PC-9 (cell line): Measurements from ENCODE around the gene ARHGEF12. TPM values are rescaled to one million over a fixed set of nuclear protein-coding genes. Genes with fewer than 3 reads are reported as not detected.
A peak's percentile ranks its signal among the peaks of the same experiment; 100 is the strongest.

Experiments
- BruUV-seq: library from RNA; stranded (reverse); fragments of 400-500 nt; replicated peaks from 2 replicates; lab custom pipeline; 2021; lab: Mats Ljungman, UMichigan
- CTCF ChIA-PET: fragments of 300-600 bp; sonication (Branson Sonifier 250); formaldehyde crosslinking; loops from one replicate; lab custom pipeline; 2022; ENCODE audit warnings: antibody characterized with exemption; lab: Charles Lee
- POLR2A ChIA-PET: fragments of 300-600 bp; sonication (Branson Sonifier 250); formaldehyde crosslinking; loops from one replicate; lab custom pipeline; 2022; ENCODE audit warnings: antibody characterized with exemption; ENCODE audit not compliant: unreplicated experiment; lab: Charles Lee
- DNase-seq, 2 experiments: peaks; one replicate each; pipeline versions ENCODE4 v3.0.0 to v3.0.0-alpha.2; 2015 to 2022; ENCODE audit warnings: mixed read lengths in 1 of 2
- H2AFZ ChIP-seq: fragments of 200-600 bp; sonication (generic); 2 replicates; pipeline ENCODE4 v1.8.1; 2017; ENCODE audit warnings: antibody characterized with exemption
- H3F3A ChIP-seq: fragments of 200-600 bp; sonication (generic); 2 replicates; pipeline ENCODE4 v1.8.1; 2017; ENCODE audit warnings: antibody characterized with exemption, mild to moderate bottlenecking, low read depth; ENCODE audit not compliant: insufficient read depth
- H3K27ac ChIP-seq: fragments of 200-600 bp; sonication (generic); 2 replicates; pipeline ENCODE4 v1.6.1; 2016; ENCODE audit warnings: mixed run types
- H3K27me3 ChIP-seq: fragments of 200-600 bp; sonication (generic); 2 replicates; pipeline ENCODE4 v1.6.1; 2016; ENCODE audit warnings: low read depth, mixed run types; ENCODE audit not compliant: insufficient read depth
- H3K36me3 ChIP-seq: fragments of 200-600 bp; sonication (generic); 2 replicates; pipeline ENCODE4 v1.6.1; 2016; ENCODE audit warnings: low read depth, mixed run types
- H3K4me1 ChIP-seq: fragments of 200-600 bp; sonication (generic); replicated peaks from 2 replicates; pipeline ENCODE4 v1.6.1; 2016; ENCODE audit warnings: mixed run types; ENCODE audit not compliant: insufficient read depth
- H3K4me2 ChIP-seq: fragments of 200-600 bp; sonication (generic); 2 replicates; pipeline ENCODE4 v1.6.1; 2017; ENCODE audit warnings: mixed run types
- H3K4me3 ChIP-seq: fragments of 200-600 bp; sonication (generic); 2 replicates; pipeline ENCODE4 v1.6.1; 2016; ENCODE audit warnings: mixed run types
- H3K79me2 ChIP-seq: fragments of 200-600 bp; sonication (generic); 2 replicates; pipeline ENCODE4 v1.6.1; 2017; ENCODE audit warnings: low read depth, mixed run types
- H3K9me2 ChIP-seq: fragments of 200-600 bp; sonication (generic); 2 replicates; pipeline ENCODE4 v1.8.1; 2017; ENCODE audit warnings: mild to moderate bottlenecking; ENCODE audit not compliant: insufficient read depth
- H3K9me3 ChIP-seq: fragments of 200-600 bp; sonication (generic); 2 replicates; pipeline ENCODE4 v1.8.1; 2016; ENCODE audit warnings: low read depth; ENCODE audit not compliant: insufficient read depth
- H4K20me1 ChIP-seq: fragments of 200-600 bp; sonication (generic); 2 replicates; pipeline ENCODE4 v1.8.1; 2017; ENCODE audit not compliant: insufficient read depth
- EZH2 ChIP-seq: fragments of 200-600 bp; sonication (generic); IDR thresholded peaks from 2 replicates; pipeline ENCODE4 v1.8.0; 2017; ENCODE audit warnings: antibody characterized with exemption, low read depth
- intact Hi-C: fragments of 100-400 bp; cut with micrococcal nuclease; formaldehyde crosslinking; loops from one replicate; pipeline ENCODE4 v1.10.0; 2022; ENCODE audit not compliant: unreplicated experiment
- total RNA-seq: library from RNA; stranded (reverse); gene quantifications from 2 replicates; pipeline ENCODE4 v1.2.3, GENCODE V29; 2021
- TF ChIP-seq, protein P1 (sequence below): fragments of 200-600 bp; sonication (generic); conservative IDR thresholded peaks from 2 replicates; pipeline ENCODE4 v1.6.1; 2017; ENCODE audit warnings: mixed run types, antibody characterized with exemption, mild to moderate bottlenecking, moderate library complexity

ARHGEF12 gene
- total RNA-seq, 1 experiment from 2014 or later = 76.5 TPM

DNA sequence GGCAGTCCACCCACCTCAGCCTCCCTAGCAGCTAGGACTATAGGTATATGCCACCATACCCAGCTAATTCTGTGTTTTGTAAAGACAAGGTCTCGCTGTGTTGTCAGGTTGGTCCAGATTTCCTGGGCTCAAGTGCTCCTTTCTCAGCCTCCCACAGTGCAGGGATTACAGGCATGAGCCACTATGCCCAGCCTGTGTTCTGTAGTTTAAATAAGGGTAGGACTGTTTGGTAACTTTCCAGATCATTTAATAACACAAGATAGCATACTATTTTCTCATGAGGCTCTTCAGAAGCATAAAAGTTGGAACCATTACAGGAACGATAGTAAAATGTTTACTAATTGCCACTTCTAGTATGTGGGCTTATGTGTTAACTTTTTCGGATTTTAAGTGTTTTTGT is 137.3 kb downstream of the ARHGEF12 start:
- Histone ChIP-seq H4K20me1 (no peaks in the 10 kb centered on the region), H3K4me2 (no peak overlapping the region), H3K4me3 (no peak overlapping the region), H3K36me3 (peaks cover 40% of the 10 kb centered on the region), H3F3A (0 out of 2 replicates have a peak, but pooled peaks cover 3% of the 10 kb centered on the region), H3K79me2 (no peaks in the 10 kb centered on the region), H2AFZ (no peak overlapping the region), H3K27me3 (no peaks in the 10 kb centered on the region), H3K9me2 (no peaks in the 10 kb centered on the region), H3K4me1 (no peaks in the 10 kb centered on the region), H3K27ac (no peak overlapping the region), H3K9me3 (no peaks in the 10 kb centered on the region)
- POLR2A ChIA-PET = no interaction called here
- no TSS peak for BruUV-seq
- intact Hi-C loops = no loop called here
- DNase-seq = no peak
- TF ChIP-seq EZH2 = no peak
- TF ChIP-seq, protein P1, sequence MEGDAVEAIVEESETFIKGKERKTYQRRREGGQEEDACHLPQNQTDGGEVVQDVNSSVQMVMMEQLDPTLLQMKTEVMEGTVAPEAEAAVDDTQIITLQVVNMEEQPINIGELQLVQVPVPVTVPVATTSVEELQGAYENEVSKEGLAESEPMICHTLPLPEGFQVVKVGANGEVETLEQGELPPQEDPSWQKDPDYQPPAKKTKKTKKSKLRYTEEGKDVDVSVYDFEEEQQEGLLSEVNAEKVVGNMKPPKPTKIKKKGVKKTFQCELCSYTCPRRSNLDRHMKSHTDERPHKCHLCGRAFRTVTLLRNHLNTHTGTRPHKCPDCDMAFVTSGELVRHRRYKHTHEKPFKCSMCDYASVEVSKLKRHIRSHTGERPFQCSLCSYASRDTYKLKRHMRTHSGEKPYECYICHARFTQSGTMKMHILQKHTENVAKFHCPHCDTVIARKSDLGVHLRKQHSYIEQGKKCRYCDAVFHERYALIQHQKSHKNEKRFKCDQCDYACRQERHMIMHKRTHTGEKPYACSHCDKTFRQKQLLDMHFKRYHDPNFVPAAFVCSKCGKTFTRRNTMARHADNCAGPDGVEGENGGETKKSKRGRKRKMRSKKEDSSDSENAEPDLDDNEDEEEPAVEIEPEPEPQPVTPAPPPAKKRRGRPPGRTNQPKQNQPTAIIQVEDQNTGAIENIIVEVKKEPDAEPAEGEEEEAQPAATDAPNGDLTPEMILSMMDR = no peak
- CTCF ChIA-PET = no interaction called here

DNA sequence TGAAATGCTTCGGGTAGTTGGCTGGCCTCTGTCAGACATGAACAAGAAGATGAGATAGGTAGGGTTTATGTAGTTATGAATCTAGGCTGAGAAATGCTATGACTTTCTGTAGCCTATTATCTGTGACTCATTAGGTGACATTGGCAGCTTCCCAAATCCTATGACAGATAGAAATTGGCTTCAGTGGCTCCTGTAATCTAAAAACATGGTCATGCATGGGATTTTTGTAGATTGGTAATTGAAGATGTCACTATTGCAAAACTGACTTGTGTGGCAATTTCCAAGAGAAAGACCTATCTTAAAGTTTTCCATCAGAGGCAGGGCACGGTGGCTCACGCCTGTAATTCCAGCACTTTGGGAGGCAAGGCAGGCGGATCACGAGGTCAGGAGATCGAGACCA is 145.9 kb downstream of the ARHGEF12 start:
- Histone ChIP-seq H3K27ac (no peak overlapping the region), H3K79me2 (no peaks in the 10 kb centered on the region), H3K9me3 (no peaks in the 10 kb centered on the region), H3F3A (0 out of 2 replicates have a peak, but pooled peaks cover 7% of the 10 kb centered on the region), H3K4me1 (no peaks in the 10 kb centered on the region), H3K4me3 (no peak overlapping the region), H3K9me2 (no peaks in the 10 kb centered on the region), H3K27me3 (no peaks in the 10 kb centered on the region), H3K36me3 (peaks cover 25% of the 10 kb centered on the region), H4K20me1 (no peaks in the 10 kb centered on the region), H2AFZ (no peak overlapping the region), H3K4me2 (no peak overlapping the region)
- CTCF ChIA-PET = interaction anchor here (0.6 kb wide), 1 partner anchor 175 kb away, joined by 4 read pairs; no protein-coding TSS in a partner anchor
- DNase-seq = peak in 1 of 2 experiments; percentile 74
- TF ChIP-seq, protein P1 = no peak
- no peak for TF ChIP-seq EZH2
- POLR2A ChIA-PET = no interaction called here
- BruUV-seq = no TSS peak
- intact Hi-C loops = no loop called here

DNA sequence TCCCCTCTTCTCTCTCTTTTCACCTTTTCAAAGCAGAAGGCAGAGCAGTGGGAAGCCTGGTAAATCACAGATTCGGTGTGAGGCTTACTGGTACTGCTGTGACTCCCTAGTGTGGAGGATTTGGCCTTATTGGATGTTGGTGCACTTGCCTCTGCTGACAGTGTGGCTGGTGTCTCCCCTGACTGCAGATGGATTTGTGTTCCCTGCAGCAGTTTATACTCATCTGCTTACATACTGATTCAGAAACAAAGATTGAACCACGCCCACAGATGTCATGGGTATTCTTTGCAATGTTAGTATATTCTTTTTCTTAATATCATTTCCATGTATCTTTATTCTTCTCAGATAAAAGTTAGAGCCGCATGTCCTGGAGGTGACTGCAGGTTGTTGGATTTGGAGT is 148.5 kb downstream of the ARHGEF12 start:
- DNase-seq = no peak
- Histone ChIP-seq H3K27ac (no peak overlapping the region), H2AFZ (no peak overlapping the region), H4K20me1 (no peaks in the 10 kb centered on the region), H3K36me3 (peaks cover 13% of the 10 kb centered on the region; the same call in 1 of the 2 replicates), H3K4me1 (no peaks in the 10 kb centered on the region), H3K9me2 (no peaks in the 10 kb centered on the region), H3K9me3 (no peaks in the 10 kb centered on the region), H3F3A (0 out of 2 replicates have a peak, but pooled peaks cover 7% of the 10 kb centered on the region), H3K27me3 (no peaks in the 10 kb centered on the region), H3K4me3 (no peak overlapping the region), H3K4me2 (no peak overlapping the region), H3K79me2 (no peaks in the 10 kb centered on the region)
- ChIA-PET CTCF (no interaction called here), POLR2A (no interaction called here)
- intact Hi-C loops = no loop called here
- no peak for TF ChIP-seq EZH2
- TF ChIP-seq, protein P1 = no peak
- BruUV-seq = no TSS peak
